Measurements from ENCODE around the gene TMEM69.
"Not testable (repeated sequence)": the region's sequence is repeated elsewhere in the genome, so short reads cannot be mapped to it uniquely, and the experiment has no call there.

The TMEM69 gene

DNA sequence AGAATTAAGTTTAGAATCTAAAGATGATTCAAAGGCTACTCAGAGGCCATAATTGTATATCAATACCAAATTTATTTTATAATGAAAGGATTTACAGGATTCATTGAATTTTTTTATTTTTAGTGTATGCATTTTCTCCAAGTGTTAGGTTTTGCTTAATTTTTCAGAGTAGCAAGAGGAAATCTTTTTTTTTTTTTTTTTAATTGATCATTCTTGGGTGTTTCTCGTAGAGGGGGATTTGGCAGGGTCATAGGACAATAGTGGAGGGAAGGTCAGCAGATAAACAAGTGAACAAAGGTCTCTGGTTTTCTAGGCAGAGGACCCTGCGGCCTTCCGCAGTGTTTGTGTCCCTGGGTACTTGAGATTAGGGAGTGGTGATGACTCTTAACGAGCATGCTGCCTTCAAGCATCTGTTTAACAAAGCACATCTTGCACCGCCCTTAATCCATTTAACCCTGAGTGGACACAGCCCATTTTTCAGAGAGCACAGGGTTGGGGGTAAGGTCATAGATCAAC is 51.7 kb downstream of the TMEM69 start:
- DNase-seq (ENCODE audit: low read depth), result not testable (repeated sequence)

Data from GM04504 (cell line).